Activated T-cell treated with anti-CD3 and anti-CD28 coated beads, Interleukin-2, amount 50 U/mL, for 72 hours (primary cell): ENCODE data around the gene RHBDF1. TPM values are rescaled to one million over a fixed set of nuclear protein-coding genes. Genes with fewer than 3 reads are reported as not detected.

Source experiments
- ATAC-seq, 2 donors: fragments of 150-1000 bp; cut with Tn5 transposase; replicated peaks in 1 of 2; 2 replicates each; pipeline ENCODE4 v1.10.0; 2021; ENCODE audit warnings: moderate library complexity in 2 of 2, mild to moderate bottlenecking in 1 of 2
- DNase-seq, 2 donors: peaks; one replicate each; pipeline ENCODE4 v3.0.0; 2021 to 2022; ENCODE audit warnings: mixed read lengths in 1 of 2
- H3K27ac Mint-ChIP-seq: one replicate; pipeline ENCODE4 v1.8.0; 2022; ENCODE audit warnings: mild to moderate bottlenecking, moderate library complexity, mixed read lengths
- H3K27me3 Mint-ChIP-seq: one replicate; pipeline ENCODE4 v1.8.0; 2022; ENCODE audit warnings: low read depth, mixed read lengths
- H3K36me3 Mint-ChIP-seq, 2 donors: one replicate each; pipeline ENCODE4 v1.8.0; 2022; ENCODE audit warnings: mixed read lengths in 2 of 2, mild to moderate bottlenecking in 1 of 2; ENCODE audit not compliant: insufficient read depth in 2 of 2
- H3K4me1 Mint-ChIP-seq: one replicate; pipeline ENCODE4 v1.8.0; 2022; ENCODE audit warnings: low read depth, mixed read lengths
- H3K4me3 Mint-ChIP-seq, 2 donors: one replicate each; pipeline ENCODE4 v1.8.0; 2022; ENCODE audit warnings: mild to moderate bottlenecking in 2 of 2, mixed read lengths in 2 of 2, moderate library complexity in 2 of 2
- H3K9me3 Mint-ChIP-seq, 2 donors: one replicate each; pipeline ENCODE4 v1.8.0; 2022; ENCODE audit warnings: mixed read lengths in 2 of 2
- total RNA-seq, 2 donors: library from RNA; stranded (reverse); gene quantifications; one replicate each; pipeline ENCODE4 v1.2.3, GENCODE V29; 2022

The RHBDF1 gene
- total RNA-seq, 2 donors from 2014 or later, result 0.31 to 0.53 TPM

DNA sequence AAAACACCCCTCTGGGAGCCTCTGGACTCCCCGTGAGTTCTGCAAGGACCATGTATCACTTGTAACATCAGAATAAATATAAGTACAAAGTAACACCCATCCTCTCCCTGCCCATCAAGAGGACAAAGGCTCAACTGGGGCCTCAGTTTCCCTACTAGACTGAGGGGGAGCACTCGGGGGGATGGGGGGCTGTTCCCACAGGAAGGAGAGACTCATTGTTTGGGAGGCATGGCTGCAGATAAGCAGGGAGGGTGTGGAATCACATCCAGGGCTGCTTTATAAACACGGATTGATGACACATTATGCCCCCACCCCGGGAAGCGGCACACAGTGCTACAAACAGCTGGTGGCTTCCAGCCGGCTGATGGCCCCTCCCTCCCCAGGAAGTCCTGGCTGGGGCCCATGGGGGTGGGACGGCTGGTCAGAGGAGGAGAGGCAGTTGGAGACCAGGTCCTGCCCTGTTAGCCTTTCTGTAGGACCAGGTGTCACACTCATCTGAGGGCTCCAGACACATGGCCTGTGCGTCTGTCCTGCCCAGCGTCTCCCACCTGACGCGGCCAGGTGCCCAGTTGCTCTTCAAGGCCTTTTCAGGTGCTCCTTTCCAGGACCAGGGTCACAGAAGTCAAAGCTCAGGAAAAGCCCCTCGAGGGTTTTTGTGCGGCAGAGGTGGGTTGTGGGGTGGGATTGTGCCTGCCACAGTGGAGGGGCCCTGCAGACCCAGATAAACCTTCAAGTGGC lies 4.3 kb upstream of the RHBDF1 start:
- Mint-ChIP-seq H3K9me3 (no peaks in the 10 kb centered on the region), H3K4me1 (peaks cover 40% of the 10 kb centered on the region), H3K36me3 (peaks cover 3 to 4% of the 10 kb centered on the region in 2 donors), H3K4me3 (peak overlapping the region; percentile 84 to 86), H3K27me3 (peaks cover 26% of the 10 kb centered on the region), H3K27ac (no peak overlapping the region)
- ATAC-seq, result no peak
- DNase-seq, result peak in 1 of 2 donors; percentile 35

DNA sequence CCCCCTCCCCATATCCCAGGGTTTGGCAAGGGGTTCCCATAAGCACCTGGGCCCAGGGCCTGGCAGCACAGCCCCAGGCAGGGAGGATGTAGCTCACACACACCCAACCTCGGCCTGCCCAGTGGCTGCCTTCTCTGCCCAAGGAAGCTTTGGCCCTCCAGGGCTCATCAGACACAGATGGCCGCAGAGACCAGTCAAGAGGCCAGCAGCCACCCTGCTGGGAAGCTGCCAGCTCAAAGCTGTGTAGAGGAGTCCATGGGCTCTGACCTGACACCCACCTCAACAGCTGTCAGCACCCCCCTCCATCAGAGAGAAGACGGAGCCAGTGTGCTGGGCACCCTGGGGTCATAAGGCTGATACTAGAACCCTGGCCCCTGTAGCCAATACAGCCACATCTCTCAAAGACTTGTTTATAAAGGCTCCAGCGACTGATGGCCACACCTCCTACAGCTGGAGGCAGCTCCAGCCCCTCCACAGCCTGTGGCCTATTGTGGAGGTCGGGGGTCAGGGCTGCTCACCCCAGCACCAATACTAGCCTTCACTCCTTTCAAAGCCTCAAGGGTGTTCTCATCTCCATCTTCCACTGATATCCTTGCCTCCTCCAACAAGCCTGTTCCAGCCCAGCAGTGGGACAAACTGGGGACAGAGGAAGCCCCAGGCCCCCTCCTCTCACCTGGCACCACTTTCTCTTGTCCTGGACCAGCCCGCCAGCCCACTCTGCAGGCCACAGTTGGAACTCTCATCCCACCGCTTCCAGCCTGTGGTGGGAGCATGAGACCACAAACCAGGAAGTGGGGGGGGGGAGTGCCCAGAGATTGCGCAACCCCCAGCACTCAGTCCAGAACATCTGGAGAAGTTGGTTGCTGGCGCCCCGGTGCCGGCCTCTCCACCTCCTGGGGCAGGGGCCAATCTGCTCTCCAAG lies 3.4 kb upstream of the RHBDF1 start:
- H3K4me1 Mint-ChIP-seq, result peaks cover 40% of the 10 kb centered on the region
- peaks cover 3 to 4% of the 10 kb centered on the region in 2 donors for H3K36me3 Mint-ChIP-seq
- peak overlapping the region; percentile 84 to 86 for H3K4me3 Mint-ChIP-seq
- peaks cover 33% of the 10 kb centered on the region for H3K27me3 Mint-ChIP-seq
- DNase-seq, result no peak
- no peaks in the 10 kb centered on the region for H3K9me3 Mint-ChIP-seq
- H3K27ac Mint-ChIP-seq, result no peak overlapping the region
- no peak for ATAC-seq

DNA sequence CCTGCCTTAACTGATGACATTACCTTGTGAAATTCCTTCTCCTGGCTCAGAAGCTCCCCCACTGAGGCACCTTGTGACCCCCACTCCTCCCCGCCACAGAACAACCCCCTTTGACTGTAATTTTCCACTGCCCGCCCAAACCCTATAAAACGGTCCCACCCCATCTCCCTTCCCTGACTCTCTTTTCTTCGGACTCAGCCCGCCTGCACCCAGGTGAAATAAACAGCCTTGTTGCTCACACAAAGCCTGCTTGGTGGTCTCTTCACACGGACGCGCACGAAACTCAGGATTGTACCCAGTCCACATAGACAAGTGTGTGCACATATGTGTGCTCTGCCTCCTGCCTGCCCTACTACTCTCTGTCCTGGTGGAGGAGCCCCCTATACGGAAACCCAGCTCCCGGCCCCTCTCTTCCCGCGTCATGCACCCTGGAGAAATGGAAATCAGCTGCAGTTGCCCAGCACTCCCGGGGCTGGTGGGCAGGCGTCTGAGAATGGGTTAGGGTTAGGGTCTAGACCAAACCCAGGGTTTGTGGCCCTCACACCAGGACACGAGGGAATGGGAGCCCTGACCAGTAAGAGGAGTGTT lies 2.4 kb upstream of the RHBDF1 start:
- H3K4me3 Mint-ChIP-seq, result no peak overlapping the region
- no peak for ATAC-seq

DNA sequence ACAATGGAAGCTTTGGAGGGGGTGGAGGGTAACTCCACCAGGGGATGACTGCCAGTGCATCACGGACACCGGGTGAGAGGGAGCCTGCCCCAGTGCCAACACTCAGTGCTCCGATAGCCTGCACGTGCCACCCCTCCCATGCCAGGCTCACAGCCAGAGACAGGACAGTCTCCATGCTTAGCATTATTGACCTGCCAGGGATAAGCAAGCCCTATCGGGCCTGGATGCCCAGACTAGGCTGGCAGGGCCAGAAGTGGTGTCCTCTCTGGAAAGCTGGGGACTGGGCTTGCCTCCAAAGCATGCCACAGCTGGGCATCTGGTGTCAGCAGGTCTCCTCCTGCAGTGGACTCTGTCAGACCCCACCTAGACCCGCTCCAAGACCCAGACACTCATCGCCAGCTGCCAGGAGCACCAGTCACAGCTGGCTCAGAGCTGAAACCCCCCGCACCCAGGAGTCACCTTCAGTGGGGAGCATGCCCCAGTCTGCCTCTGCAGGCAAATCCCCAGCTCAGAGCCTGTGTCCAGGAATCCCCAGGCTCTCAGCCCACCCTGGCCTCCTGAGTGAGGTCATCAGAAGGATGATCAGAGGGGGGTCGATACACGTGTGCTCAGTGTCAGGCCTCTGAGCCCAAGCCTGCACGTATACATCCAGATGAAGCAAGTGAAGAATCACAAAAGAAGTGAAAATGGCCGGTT lies 1.8 kb upstream of the RHBDF1 start:
- Mint-ChIP-seq H3K4me1 (peaks cover 30% of the 10 kb centered on the region), H3K27me3 (peaks cover 38% of the 10 kb centered on the region), H3K4me3 (no peak overlapping the region), H3K36me3 (peaks cover 3% of the 10 kb centered on the region in 2 donors), H3K9me3 (no peaks in the 10 kb centered on the region), H3K27ac (no peak overlapping the region)
- DNase-seq (no peak), ATAC-seq (no peak)

More for the DNA sequence above, 2.4 kb upstream of the RHBDF1 start:
- Mint-ChIP-seq H3K4me1 (peaks cover 36% of the 10 kb centered on the region), H3K27me3 (peaks cover 38% of the 10 kb centered on the region), H3K9me3 (no peaks in the 10 kb centered on the region), H3K36me3 (peaks cover 3 to 6% of the 10 kb centered on the region in 2 donors), H3K27ac (no peak overlapping the region)
- no peak for DNase-seq

DNA sequence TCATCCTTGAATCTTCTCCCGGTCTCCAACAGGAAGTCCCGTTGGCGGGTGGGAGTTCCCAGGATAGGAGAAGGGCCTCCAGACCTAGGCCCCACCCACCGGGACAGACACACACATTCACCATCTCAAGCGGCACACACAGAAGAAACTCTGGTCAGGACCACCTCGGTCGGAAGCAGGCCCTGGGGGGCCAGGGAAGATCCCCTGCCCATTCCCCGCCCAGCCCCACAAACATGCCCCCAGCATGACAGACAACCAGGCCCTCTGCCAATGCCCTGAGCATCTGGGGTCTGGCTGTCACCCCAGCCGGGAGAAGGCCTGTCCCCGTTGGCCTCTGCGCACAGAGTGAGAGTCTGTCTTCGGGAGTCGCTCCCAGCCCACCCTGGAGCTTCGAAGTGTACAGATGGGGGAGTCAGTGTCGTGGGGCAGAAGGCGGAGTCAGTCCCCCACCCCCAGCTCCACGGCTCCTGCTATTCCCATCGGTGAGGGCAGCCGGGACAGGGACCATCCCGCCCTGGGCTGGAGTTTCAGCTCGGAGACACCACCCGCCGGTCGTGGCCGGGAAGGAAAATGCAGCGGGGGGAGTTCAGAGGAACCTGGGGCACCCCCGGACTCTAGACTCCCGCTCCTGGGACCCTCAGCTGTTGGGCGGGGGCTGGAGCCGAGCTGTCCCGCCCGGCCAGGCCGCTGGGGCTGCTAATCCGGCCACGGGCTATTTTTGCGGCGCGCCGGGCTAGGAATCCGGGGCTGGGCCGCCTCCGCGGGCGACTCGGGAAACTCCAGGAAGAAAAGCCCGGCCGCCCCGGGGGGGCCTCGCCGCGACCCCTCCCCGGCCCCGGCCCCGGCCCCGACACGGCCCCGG lies 660 bp downstream of the RHBDF1 start:
- no peak for ATAC-seq

DNA sequence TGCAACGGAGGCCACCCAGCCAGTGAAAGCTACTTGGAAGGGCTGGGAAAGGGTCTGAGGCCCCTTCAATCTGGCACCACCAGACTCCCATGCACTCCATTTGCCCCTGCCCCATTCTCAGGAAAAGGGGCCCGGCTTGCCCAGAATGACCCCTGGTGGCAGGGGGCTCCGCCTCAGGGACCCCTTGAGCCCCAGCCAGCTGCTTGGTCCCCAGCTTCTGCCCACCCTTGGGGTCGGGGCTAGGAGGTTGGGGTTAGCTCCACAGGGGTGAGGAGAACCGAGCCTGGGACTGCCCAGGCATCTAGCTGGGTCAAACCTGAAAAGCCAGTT lies 1.3 kb downstream of the RHBDF1 start:
- Mint-ChIP-seq H3K27me3 (peaks cover 38% of the 10 kb centered on the region), H3K4me3 (peak overlapping the region in 1 of 2 donors; percentile 46), H3K9me3 (no peaks in the 10 kb centered on the region), H3K27ac (no peak overlapping the region), H3K4me1 (peaks cover 10% of the 10 kb centered on the region), H3K36me3 (peaks cover 2 to 3% of the 10 kb centered on the region in 2 donors)
- no peak for DNase-seq
- no peak for ATAC-seq

More for the DNA sequence above, 660 bp downstream of the RHBDF1 start:
- Mint-ChIP-seq H3K27me3 (peaks cover 38% of the 10 kb centered on the region), H3K4me1 (peaks cover 15% of the 10 kb centered on the region), H3K36me3 (peaks cover 2 to 3% of the 10 kb centered on the region in 2 donors), H3K4me3 (peak overlapping the region in 1 of 2 donors; percentile 46), H3K27ac (no peak overlapping the region), H3K9me3 (no peaks in the 10 kb centered on the region)
- DNase-seq, result no peak

DNA sequence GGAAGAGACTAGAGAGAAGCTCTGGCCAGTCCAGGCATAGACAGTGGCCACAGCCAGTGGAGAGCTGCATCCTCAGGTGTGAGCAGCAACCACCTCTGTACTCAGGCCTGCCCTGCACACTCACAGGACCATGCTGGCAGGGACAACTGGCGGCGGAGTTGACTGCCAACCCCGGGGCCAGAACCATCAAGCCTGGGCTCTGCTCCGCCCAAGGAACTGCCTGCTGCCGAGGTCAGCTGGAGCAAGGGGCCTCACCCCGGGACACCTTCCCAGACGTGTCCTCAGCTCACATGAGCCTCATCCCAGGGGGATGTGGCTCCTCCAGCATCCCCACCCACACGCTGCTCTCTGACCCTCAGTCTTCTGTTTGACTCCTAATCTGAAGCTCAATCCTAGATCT lies 3.2 kb downstream of the RHBDF1 start:
- Mint-ChIP-seq H3K27ac (no peak overlapping the region), H3K4me1 (peaks cover 14% of the 10 kb centered on the region), H3K27me3 (peaks cover 29% of the 10 kb centered on the region), H3K4me3 (no peak overlapping the region), H3K9me3 (no peaks in the 10 kb centered on the region), H3K36me3 (peaks cover 2 to 3% of the 10 kb centered on the region in 2 donors)
- ATAC-seq, result no peak
- no peak for DNase-seq

DNA sequence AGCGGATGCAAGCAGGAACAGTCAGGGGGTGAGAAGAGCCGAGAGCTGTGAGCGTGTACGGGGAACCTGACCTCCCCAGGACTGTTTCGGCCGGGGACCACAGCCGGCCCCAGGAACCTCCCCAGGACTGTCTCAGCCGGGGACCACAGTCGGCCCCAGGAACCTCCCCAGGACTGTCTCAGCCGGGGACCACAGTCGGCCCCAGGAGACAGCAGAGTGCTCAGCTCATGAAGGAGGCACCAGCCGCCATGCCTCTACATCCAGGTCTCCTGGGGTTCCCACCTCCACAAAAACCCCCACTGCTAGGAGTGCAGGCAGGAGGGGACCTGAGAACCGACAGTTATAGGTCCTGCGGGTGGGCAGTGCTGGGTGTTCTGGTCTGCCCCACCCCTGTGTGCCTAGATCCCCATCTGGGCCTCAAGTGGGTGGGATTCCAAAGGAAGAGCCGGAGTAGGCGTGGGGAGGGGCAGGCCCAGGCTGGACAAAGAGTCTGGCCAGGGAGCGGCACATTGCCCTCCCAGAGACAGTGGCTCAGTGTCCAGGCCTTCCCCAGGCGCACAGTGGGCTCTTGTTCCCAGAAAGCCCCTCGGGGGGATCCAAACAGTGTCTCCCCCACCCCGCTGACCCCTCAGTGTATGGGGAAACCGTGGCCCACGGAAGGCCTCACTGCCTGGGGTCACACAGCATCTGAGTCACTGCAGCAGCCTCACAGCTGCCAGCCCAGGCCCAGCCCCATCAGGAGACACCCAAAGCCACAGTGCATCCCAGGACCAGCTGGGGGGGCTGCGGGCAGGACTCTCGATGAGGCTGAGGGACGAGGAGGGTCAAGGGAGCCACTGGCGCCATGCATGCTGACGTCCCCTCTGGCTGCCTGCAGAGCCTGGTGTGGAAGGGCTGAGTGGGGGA lies 4.3 kb downstream of the RHBDF1 start:
- DNase-seq (no peak), ATAC-seq (no peak)
- no peak overlapping the region for H3K4me3 Mint-ChIP-seq
- H3K9me3 Mint-ChIP-seq, result no peaks in the 10 kb centered on the region
- H3K27ac Mint-ChIP-seq, result no peak overlapping the region
- peaks cover 2 to 3% of the 10 kb centered on the region in 2 donors for H3K36me3 Mint-ChIP-seq
- H3K4me1 Mint-ChIP-seq, result peaks cover 13% of the 10 kb centered on the region
- peaks cover 18% of the 10 kb centered on the region for H3K27me3 Mint-ChIP-seq

DNA sequence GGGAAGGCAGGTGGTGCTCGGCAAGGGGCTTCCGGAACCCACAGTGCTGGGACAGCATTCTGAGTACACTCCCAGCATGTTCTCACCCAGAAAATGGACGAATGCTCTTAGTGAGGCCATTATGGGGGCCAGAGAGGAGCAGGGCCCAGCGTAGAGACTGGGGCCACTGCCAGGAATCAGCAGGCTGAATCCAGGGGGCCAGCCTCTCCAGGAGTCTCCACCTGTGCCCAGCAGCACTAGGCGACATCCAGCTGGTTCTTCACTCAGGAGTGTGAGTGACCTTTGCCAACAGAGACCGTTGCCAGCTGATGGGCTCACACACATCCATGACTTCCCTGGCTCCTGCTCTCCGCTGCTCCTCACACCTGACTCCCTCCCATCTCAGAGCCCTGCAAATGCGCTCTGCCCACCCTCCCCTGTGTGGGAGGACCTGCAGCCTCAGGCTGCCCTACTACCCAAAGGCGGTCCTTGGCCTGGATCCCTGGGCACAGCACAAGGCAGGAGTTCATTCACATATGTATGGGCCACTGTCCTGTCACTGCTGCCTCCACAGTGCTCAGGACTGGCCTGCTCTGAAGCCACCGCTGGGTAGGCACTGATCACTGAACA lies 5.1 kb downstream of the RHBDF1 start:
- ATAC-seq, result no peak
- Mint-ChIP-seq H3K27me3 (peaks cover 13% of the 10 kb centered on the region), H3K4me3 (no peak overlapping the region), H3K4me1 (peaks cover 8% of the 10 kb centered on the region), H3K9me3 (no peaks in the 10 kb centered on the region), H3K36me3 (peaks cover 0 to 2% of the 10 kb centered on the region in 2 donors), H3K27ac (no peak overlapping the region)
- DNase-seq, result no peak

DNA sequence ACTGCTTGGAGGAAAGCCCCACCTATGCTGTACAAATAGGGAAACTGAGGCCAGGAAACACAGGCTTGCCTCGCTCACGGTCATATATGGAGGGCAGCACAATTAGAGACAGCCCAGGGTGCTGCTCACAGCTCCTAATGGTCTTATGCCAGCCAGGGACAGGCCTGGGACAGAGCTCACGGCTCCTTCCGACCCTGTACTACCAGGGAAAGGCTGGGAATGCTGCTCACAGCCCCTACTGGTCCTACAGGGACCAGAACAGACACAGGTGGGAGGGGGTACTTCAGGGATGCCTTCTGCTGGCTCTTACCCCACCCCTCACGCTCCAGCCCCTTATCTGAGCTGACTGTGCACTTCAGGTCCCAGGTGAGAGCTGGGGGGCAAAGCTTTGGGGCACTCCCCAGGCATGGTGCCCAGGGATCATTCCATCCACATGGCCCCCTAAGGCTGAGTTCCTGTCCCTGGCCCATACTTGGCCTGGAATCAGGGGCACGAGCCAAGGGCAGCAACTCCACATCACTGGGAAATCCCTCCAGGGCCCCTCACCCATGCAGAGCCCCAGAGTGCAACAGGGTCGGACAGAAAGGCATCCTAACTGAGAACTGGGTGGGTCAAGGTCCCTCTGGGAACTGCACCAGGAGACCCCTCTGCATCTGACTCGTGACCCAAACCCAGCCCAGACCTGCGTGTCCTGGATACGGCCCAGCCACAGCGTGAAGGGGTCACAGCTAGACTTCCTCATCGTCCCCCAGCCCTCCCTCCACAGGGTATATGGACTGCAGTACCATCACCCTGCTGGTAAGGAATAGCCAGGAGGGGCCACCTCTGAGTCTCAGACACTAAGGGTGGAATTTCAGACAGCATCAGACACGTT lies 5.9 kb downstream of the RHBDF1 start:
- DNase-seq (no peak), ATAC-seq (no peak)
- H3K27ac Mint-ChIP-seq, result no peak overlapping the region
- H3K4me1 Mint-ChIP-seq, result peaks cover 8% of the 10 kb centered on the region
- peaks cover 11% of the 10 kb centered on the region for H3K27me3 Mint-ChIP-seq
- peaks cover 0 to 2% of the 10 kb centered on the region in 2 donors for H3K36me3 Mint-ChIP-seq
- no peaks in the 10 kb centered on the region for H3K9me3 Mint-ChIP-seq
- H3K4me3 Mint-ChIP-seq, result no peak overlapping the region
